Neural progenitor cell (in vitro differentiated cells): Measurements from ENCODE around the gene PRKCH. TPM values are rescaled to one million over a fixed set of nuclear protein-coding genes. Genes with fewer than 3 reads are reported as not detected.
A peak's percentile ranks its signal among the peaks of the same experiment; 100 is the strongest.
"Not testable (repeated sequence)": the region's sequence is repeated elsewhere in the genome, so short reads cannot be mapped to it uniquely, and the experiment has no call there.

Source experiments
- DNase-seq: peaks from one replicate; pipeline ENCODE4 v3.0.0-alpha.2; 2016; ENCODE audit warnings: low spot score
- H2AFZ ChIP-seq: fragments of 200-600 bp; sonication (generic); replicated peaks from 2 replicates; pipeline ENCODE4 v1.6.1; 2016; ENCODE audit warnings: antibody characterized with exemption
- H3F3A ChIP-seq: fragments of 200-600 bp; sonication (generic); 2 replicates; pipeline ENCODE4 v1.6.1; 2016; ENCODE audit warnings: antibody characterized with exemption, low read depth
- H3K27ac ChIP-seq: fragments of 200-600 bp; sonication (generic); 2 replicates; pipeline ENCODE4 v1.5.1; 2016; ENCODE audit warnings: mild to moderate bottlenecking
- H3K27me3 ChIP-seq: fragments of 200-600 bp; sonication (generic); 2 replicates; pipeline ENCODE4 v1.6.1; 2016; ENCODE audit warnings: mild to moderate bottlenecking, moderate library complexity
- H3K36me3 ChIP-seq: fragments of 200-600 bp; sonication (generic); 2 replicates; pipeline ENCODE4 v1.5.1; 2016
- H3K4me1 ChIP-seq: fragments of 200-600 bp; sonication (generic); 2 replicates; pipeline ENCODE4 v1.6.1; 2016; ENCODE audit warnings: mixed run types
- H3K4me2 ChIP-seq: fragments of 200-600 bp; sonication (generic); 2 replicates; pipeline ENCODE4 v1.6.1; 2016
- H3K4me3 ChIP-seq: fragments of 200-600 bp; sonication (generic); 2 replicates; pipeline ENCODE4 v1.5.1; 2016
- H3K79me2 ChIP-seq: fragments of 200-600 bp; sonication (generic); 2 replicates; pipeline ENCODE4 v1.6.1; 2016; ENCODE audit warnings: low read depth
- H3K9ac ChIP-seq: fragments of 200-600 bp; sonication (generic); 2 replicates; pipeline ENCODE4 v1.6.1; 2016
- H3K9me3 ChIP-seq: fragments of 200-600 bp; sonication (generic); 2 replicates; pipeline ENCODE4 v1.5.1; 2016; ENCODE audit warnings: low read depth
- H4K20me1 ChIP-seq: fragments of 200-600 bp; sonication (generic); 2 replicates; pipeline ENCODE4 v1.6.1; 2016; ENCODE audit warnings: low read depth
- H3K27ac Mint-ChIP-seq: 3 replicates; pipeline ENCODE4 v1.8.0; 2021; ENCODE audit warnings: mixed read lengths
- H3K27me3 Mint-ChIP-seq: 2 replicates; pipeline ENCODE4 v1.8.0; 2022; ENCODE audit warnings: low read depth, mild to moderate bottlenecking, inconsistent platforms, moderate library complexity, mixed read lengths; ENCODE audit not compliant: insufficient read depth
- H3K36me3 Mint-ChIP-seq: 3 replicates; pipeline ENCODE4 v1.8.0; 2021; ENCODE audit warnings: mixed read lengths
- H3K4me1 Mint-ChIP-seq: 3 replicates; pipeline ENCODE4 v1.8.0; 2021; ENCODE audit warnings: mixed read lengths
- H3K4me3 Mint-ChIP-seq: 3 replicates; pipeline ENCODE4 v1.8.0; 2021; ENCODE audit warnings: mild to moderate bottlenecking, moderate library complexity, mixed read lengths
- H3K9me3 Mint-ChIP-seq: 3 replicates; pipeline ENCODE4 v1.8.0; 2020; ENCODE audit warnings: mixed read lengths
- CTCF ChIP-seq: fragments of 200-600 bp; sonication (generic); IDR thresholded peaks from 2 replicates; pipeline ENCODE4 v1.5.1; 2017; ENCODE audit warnings: antibody characterized with exemption, mild to moderate bottlenecking
- EZH2 ChIP-seq: fragments of 200-600 bp; sonication (generic); IDR thresholded peaks from 2 replicates; pipeline ENCODE4 v1.6.1; 2017; ENCODE audit warnings: antibody characterized with exemption, mild to moderate bottlenecking, moderate library complexity
- EZH2phosphoT487 ChIP-seq: fragments of 200-600 bp; sonication (generic); IDR thresholded peaks from 2 replicates; pipeline ENCODE4 v1.6.1; 2017; ENCODE audit warnings: antibody characterized with exemption
- total RNA-seq: library from RNA; depleted of rRNA; stranded (reverse); fragments of >200 nt; gene quantifications from 2 replicates; pipeline ENCODE4 v1.2.3, GENCODE V29; 2015; ENCODE audit warnings: low replicate concordance

Gene PRKCH
- total RNA-seq, 1 donor from 2014 or later, result 1.3 TPM

- Histone ChIP-seq H2AFZ (peak overlapping the region; percentile 71), H3K79me2 (no peaks in the 10 kb centered on the region), H3K9me3 (no peaks in the 10 kb centered on the region), H3F3A (no peaks in the 10 kb centered on the region), H3K4me1 (peaks cover 12% of the 10 kb centered on the region), H3K4me2 (no peak overlapping the region), H3K4me3 (no peak overlapping the region), H3K9ac (no peak overlapping the region), H3K27me3 (no peaks in the 10 kb centered on the region), H3K36me3 (no peaks in the 10 kb centered on the region), H3K27ac (no peak overlapping the region), H4K20me1 (no peaks in the 10 kb centered on the region)
- Mint-ChIP-seq H3K4me3 (no peak overlapping the region), H3K9me3 (peaks cover 8% of the 10 kb centered on the region), H3K36me3 (no peaks in the 10 kb centered on the region), H3K27ac (no peak overlapping the region), H3K4me1 (peaks cover 20% of the 10 kb centered on the region), H3K27me3 (peaks cover 5% of the 10 kb centered on the region)
- TF ChIP-seq CTCF (peak; percentile 84), EZH2 (no peak)
- DNase-seq, result peak; percentile 71
Observed at GRCh38 chr14:61461808-61462275, 140.5 kb downstream of the PRKCH start.

- Histone ChIP-seq H2AFZ (no peak overlapping the region), H3K79me2 (no peaks in the 10 kb centered on the region), H3K27ac (no peak overlapping the region), H3K36me3 (no peaks in the 10 kb centered on the region), H3K4me1 (peaks cover 17% of the 10 kb centered on the region), H3F3A (no peaks in the 10 kb centered on the region), H3K4me3 (no peak overlapping the region), H3K9me3 (no peaks in the 10 kb centered on the region), H4K20me1 (no peaks in the 10 kb centered on the region), H3K27me3 (no peaks in the 10 kb centered on the region), H3K9ac (no peak overlapping the region), H3K4me2 (no peak overlapping the region)
- no peak overlapping the region for H3K27ac Mint-ChIP-seq
- TF ChIP-seq EZH2phosphoT487, result no peak
- no peak overlapping the region for H3K4me3 Mint-ChIP-seq
- peaks cover 5% of the 10 kb centered on the region for H3K27me3 Mint-ChIP-seq
- H3K4me1 Mint-ChIP-seq, result peaks cover 20% of the 10 kb centered on the region
- H3K36me3 Mint-ChIP-seq, result no peaks in the 10 kb centered on the region
- DNase-seq, result no peak
- peaks cover 8% of the 10 kb centered on the region for H3K9me3 Mint-ChIP-seq
Observed at GRCh38 chr14:61462566-61463193, 141.3 kb downstream of the PRKCH start.

GRCh38 chr14:61463664-61464285 lies 142.4 kb downstream of the PRKCH start:
- peaks cover 8% of the 10 kb centered on the region for H3K9me3 Mint-ChIP-seq
- Histone ChIP-seq H4K20me1 (no peaks in the 10 kb centered on the region), H3K4me2 (no peak overlapping the region), H3K4me3 (no peak overlapping the region), H3K9me3 (no peaks in the 10 kb centered on the region), H3K9ac (no peak overlapping the region), H3K79me2 (no peaks in the 10 kb centered on the region), H3F3A (no peaks in the 10 kb centered on the region), H2AFZ (no peak overlapping the region), H3K27me3 (no peaks in the 10 kb centered on the region), H3K4me1 (peaks cover 17% of the 10 kb centered on the region), H3K27ac (no peak overlapping the region), H3K36me3 (no peaks in the 10 kb centered on the region)
- peaks cover 20% of the 10 kb centered on the region for H3K4me1 Mint-ChIP-seq
- H3K27ac Mint-ChIP-seq, result no peak overlapping the region
- no peaks in the 10 kb centered on the region for H3K36me3 Mint-ChIP-seq
- no peak overlapping the region for H3K4me3 Mint-ChIP-seq
- DNase-seq, result no peak
- TF ChIP-seq CTCF (no peak), EZH2 (no peak), EZH2phosphoT487 (no peak)
- peaks cover 2% of the 10 kb centered on the region for H3K27me3 Mint-ChIP-seq

GRCh38 chr14:61464539-61465320 lies 143.4 kb downstream of the PRKCH start:
- H3K9me3 ChIP-seq, H3K27ac ChIP-seq, H3K27me3 ChIP-seq, H3K4me3 Mint-ChIP-seq, H3K9me3 Mint-ChIP-seq, H3K36me3 ChIP-seq, H3F3A ChIP-seq, H2AFZ ChIP-seq, DNase-seq, H3K79me2 ChIP-seq, H3K27me3 Mint-ChIP-seq, H3K9ac ChIP-seq, H3K36me3 Mint-ChIP-seq, H3K27ac Mint-ChIP-seq, H3K4me3 ChIP-seq, H4K20me1 ChIP-seq, H3K4me2 ChIP-seq: not testable (repeated sequence)
- peaks cover 23% of the 10 kb centered on the region for H3K4me1 Mint-ChIP-seq
- peaks cover 20% of the 10 kb centered on the region for H3K4me1 ChIP-seq
